Esophagus mucosa (tissue), 1 donor: ENCODE data around the gene NR2E3. TPM values are rescaled to one million over a fixed set of nuclear protein-coding genes. Genes with fewer than 3 reads are reported as not detected.
"Not testable (repeated sequence)": the region's sequence is repeated elsewhere in the genome, so short reads cannot be mapped to it uniquely, and the experiment has no call there.

ENCODE experiments used
- ATAC-seq: fragments of 200-7000 bp; cut with Tn5 transposase; one replicate; pipeline ENCODE4 v1.9.1; 2020
- total RNA-seq: library from RNA; stranded (reverse); gene quantifications from one replicate; pipeline ENCODE4 v1.2.4, GENCODE V29; 2023
- donor health status: DM: yes; HTN: yes; CAD: no.

NR2E3 gene
- total RNA-seq, 1 donor from 2014 or later: 0.56 TPM

- no peak for ATAC-seq
Observed at GRCh38 chr15:71817351-71817750, 7.0 kb downstream of the NR2E3 start.

DNA sequence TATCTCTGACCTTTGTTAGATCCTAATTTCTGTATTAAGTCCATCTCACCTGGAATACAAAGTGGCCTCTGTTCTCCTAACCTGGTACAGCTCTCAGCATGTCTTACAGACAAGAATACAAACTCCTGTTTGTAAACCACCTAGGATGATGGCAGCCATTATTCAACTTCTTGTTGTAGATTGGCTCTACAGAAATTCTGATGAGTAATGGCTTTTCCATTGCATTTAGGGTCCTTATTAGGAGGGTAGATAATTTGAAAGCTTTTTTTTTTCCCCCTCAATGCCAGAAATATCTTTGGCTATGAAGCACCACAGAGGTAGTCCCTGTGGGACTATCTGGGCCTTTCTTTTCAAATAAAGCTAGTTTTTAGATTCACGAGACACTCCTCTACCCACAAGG, 9.8 kb downstream of the NR2E3 start:
- ATAC-seq: no peak

GRCh38 chr15:71821547-71822129, 11.3 kb downstream of the NR2E3 start:
- ATAC-seq: no peak

- ATAC-seq: no peak
Observed at GRCh38 chr15:71822890-71823630, 12.7 kb downstream of the NR2E3 start.

- no peak for ATAC-seq
Observed at GRCh38 chr15:71823801-71824200, 13.4 kb downstream of the NR2E3 start.

DNA sequence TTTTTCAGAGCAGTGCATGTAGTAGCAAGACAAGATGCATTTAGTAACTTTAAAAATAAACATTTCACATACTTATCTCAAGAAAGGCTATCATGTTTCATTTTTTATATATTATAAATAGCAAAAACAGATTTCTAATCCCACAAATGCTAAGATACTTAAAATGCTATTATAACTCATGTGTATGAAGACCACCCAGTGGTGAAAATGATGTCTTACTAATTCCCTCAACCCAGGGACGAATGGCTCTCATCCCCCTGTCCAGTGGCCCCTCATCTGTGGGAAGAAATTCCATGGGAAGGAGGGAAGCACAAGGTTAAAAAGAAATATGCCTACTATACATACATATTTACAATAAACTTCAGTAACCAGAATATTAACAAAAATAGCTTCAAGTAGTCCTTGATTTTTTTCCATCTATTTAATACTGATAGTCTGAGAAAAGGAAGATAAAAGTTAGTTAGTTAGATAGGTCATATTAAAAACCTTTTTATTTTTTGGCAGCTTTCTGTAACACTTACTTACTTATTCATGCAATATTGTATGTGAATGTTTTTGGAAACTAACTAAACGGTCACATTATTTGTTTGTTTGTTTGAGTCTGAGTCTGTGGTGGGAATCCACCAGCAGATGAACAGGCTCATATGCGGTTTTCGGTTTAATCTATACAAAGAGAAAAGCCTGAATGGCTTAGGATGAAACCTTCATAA, 14.8 kb downstream of the NR2E3 start:
- no peak for ATAC-seq

DNA sequence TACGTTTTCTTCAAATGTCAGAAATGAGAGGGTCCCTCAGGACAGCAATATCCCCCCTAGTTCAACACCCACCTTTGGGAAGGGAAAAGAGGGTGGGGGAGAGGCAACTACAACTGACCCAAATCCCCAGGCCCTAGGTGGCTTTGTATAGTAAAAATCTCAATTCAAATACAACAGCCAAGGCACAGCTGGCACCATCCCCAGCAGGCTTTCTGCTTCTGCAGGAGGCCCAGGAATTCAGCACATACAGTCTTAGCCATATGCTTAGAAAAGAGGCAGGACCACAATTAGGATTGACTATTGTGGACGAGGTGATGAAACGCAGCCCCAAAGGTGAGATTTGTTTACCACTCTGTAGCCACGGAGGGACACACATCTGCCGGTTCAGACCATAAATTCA, 15.8 kb downstream of the NR2E3 start:
- ATAC-seq: no peak

- ATAC-seq: no peak
Observed at GRCh38 chr15:71830981-71831380, 20.6 kb downstream of the NR2E3 start.

- ATAC-seq: no peak
Observed at GRCh38 chr15:71841563-71841962, 31.2 kb downstream of the NR2E3 start.

- no peak for ATAC-seq
Observed at GRCh38 chr15:71844916-71845315, 34.6 kb downstream of the NR2E3 start.

DNA sequence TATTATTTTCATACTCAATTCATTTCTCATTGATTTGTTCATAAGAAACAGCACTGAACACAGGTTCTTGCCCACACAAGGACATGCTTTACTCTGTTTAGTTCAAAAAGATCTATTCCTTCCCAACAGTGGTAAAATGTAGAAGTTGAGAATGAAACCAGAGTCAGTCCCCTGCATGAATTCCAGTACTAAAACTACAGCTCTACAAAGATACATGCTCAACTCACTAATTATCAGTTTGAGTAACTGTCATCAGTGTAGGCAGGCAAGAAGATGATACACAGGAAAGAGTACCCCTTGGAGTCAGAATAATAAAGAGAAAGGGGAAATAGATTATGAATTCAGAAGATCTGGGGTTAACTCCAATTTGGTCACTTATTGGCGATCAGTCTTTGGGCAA, 43.2 kb downstream of the NR2E3 start:
- no peak for ATAC-seq

- ATAC-seq: not testable (repeated sequence)
Observed at GRCh38 chr15:71858232-71858631, 47.9 kb downstream of the NR2E3 start.
